Mesenteric fat pad (tissue), 1 donor: ENCODE data around the gene KNL1. TPM values are rescaled to one million over a fixed set of nuclear protein-coding genes. Genes with fewer than 3 reads are reported as not detected.
"Not testable (repeated sequence)": the region's sequence is repeated elsewhere in the genome, so short reads cannot be mapped to it uniquely, and the experiment has no call there.

ENCODE experiments used
- DNase-seq: peaks from one replicate; pipeline ENCODE4 v3.0.0-alpha.2; 2020; ENCODE audit warnings: low spot score
- long read RNA-seq: library from polyadenylated mRNA; unstranded; transcript quantifications from one replicate; pipeline ENCODE4 v2.0.0, GENCODE V29; 2020
- total RNA-seq: library from RNA; stranded (reverse); fragmentation: NEBNext Ultra II Directional; extraction: Animal tissue kit (Norgen Biotek cat#: 25700); gene quantifications from one replicate; pipeline ENCODE4 v1.2.1, GENCODE V29; 2021
- donor health status: DM: yes; HTN: yes; CAD: no.

Gene KNL1, protein sequence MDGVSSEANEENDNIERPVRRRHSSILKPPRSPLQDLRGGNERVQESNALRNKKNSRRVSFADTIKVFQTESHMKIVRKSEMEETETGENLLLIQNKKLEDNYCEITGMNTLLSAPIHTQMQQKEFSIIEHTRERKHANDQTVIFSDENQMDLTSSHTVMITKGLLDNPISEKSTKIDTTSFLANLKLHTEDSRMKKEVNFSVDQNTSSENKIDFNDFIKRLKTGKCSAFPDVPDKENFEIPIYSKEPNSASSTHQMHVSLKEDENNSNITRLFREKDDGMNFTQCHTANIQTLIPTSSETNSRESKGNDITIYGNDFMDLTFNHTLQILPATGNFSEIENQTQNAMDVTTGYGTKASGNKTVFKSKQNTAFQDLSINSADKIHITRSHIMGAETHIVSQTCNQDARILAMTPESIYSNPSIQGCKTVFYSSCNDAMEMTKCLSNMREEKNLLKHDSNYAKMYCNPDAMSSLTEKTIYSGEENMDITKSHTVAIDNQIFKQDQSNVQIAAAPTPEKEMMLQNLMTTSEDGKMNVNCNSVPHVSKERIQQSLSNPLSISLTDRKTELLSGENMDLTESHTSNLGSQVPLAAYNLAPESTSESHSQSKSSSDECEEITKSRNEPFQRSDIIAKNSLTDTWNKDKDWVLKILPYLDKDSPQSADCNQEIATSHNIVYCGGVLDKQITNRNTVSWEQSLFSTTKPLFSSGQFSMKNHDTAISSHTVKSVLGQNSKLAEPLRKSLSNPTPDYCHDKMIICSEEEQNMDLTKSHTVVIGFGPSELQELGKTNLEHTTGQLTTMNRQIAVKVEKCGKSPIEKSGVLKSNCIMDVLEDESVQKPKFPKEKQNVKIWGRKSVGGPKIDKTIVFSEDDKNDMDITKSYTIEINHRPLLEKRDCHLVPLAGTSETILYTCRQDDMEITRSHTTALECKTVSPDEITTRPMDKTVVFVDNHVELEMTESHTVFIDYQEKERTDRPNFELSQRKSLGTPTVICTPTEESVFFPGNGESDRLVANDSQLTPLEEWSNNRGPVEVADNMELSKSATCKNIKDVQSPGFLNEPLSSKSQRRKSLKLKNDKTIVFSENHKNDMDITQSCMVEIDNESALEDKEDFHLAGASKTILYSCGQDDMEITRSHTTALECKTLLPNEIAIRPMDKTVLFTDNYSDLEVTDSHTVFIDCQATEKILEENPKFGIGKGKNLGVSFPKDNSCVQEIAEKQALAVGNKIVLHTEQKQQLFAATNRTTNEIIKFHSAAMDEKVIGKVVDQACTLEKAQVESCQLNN (N-terminal part only)
- 0.35 TPM for total RNA-seq
- long read RNA-seq: 0 reads

GRCh38 chr15:40593588-40594428 lies at the start of gene KNL1:
KNL1 (plus strand) TSS chr15:40594249; CDS start chr15:40602932, 8,683 bp downstream.
- DNase-seq: peak; percentile 94

DNA sequence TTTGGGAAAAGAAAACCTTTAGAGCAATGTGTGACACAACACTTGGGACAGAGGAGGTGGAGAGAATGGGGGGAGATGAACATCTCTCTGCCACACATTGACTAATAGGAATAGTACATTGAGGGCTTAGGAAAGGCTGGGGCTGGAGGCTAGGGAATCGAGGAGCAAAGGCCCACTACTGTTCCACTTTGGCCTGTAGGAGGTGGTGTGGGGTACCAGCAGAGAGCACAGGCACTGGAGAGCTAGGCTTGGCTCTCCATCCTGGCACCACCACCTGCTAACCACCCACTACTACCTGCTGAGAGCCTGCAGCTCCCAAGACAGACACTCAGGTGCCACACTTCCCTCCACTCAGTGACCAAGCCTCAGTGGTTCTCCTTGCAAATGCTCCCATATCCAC lies 48.6 kb upstream of the KNL1 start:
- DNase-seq: no peak

DNA sequence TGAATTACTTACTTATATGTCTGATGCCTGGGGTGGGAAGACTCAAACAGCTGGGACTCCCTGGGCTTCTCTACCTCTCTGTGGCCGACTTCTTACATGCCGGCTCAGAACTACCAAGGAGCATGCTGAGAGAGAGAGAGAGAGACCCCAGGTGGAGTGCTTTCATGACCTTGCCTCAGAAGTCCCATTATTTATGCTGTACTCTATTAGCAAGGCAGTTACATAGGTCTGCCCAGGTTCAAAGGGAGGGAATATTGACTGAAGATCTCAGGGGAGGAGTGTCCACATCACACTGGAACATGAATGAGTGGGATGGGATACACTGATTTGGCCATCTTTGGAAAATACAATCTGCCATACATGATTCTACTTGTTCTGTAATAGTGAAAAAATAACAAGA lies 45.4 kb upstream of the KNL1 start:
- DNase-seq: no peak

GRCh38 chr15:40549894-40550293 lies 44.2 kb upstream of the KNL1 start:
- DNase-seq: no peak

DNA sequence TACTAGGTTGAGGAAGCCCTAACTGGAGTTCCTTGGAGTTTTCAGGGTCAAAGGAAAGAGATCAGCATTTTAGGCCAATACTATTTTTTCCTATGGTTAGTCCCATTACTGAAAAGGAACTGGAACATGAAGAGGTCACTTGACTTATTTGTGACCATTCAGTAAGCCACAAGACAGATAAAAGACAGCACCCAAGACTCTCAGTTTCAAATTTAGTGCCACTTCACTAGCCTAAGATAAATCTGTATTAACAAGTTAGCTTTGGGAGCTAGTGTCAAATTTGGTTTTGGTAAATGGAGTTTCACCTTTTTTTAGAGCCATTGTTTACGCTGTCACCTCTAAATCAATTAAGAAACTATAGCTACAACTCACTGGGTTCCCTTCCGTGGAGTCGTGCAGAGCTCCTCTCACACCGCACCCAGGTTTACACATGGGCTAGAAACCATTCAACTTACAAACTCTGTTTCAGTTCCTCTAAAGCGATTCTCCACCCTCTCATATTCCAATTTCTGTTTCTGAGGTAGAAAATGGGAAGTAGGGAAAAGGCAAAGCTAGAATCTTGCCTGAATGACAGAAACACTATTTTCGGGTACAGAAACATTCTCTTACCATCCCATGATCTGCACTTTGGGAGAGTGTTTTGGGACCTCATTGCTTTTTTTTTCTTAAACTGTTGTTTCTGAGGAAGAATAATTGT lies 43.6 kb upstream of the KNL1 start:
- no peak for DNase-seq

DNA sequence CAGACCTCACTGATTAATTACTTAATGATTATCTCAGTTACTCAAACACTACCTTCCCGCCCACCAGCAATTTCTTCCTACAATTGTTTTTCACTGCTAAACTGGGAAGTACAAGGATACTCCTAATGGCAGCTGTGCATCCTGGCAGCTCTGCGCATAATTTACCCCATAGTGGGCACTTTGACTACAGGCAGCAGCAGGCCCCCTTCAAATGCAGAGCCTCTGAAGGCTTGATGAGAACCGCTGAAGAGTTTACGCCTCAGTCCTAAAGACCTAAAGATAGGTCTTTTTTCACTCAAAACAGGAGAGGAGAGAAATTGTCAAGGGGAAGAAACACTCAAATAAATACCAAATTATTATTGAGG lies 39.9 kb upstream of the KNL1 start:
- DNase-seq: no peak

DNA sequence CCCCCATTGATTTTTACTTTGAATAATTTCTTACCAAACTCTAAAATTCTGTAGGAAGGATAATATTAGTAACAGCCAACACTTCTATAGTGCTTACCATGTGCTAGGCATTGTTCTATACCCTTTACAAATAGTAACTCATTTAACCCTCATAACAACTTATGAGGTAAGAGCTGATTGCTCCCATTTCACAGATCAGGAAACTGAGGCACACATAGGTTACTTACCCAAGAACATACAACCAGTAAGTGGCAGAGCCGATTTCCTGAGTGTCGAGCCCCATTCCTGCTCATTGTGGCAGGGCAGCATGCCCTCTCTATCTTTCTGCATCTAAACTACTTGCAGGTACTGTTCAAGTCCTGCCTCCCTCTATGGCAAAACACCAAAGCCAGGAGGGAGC lies 38.2 kb upstream of the KNL1 start:
- no peak for DNase-seq

- no peak for DNase-seq
Measured at GRCh38 chr15:40558952-40559742, 34.9 kb upstream of the KNL1 start.

DNA sequence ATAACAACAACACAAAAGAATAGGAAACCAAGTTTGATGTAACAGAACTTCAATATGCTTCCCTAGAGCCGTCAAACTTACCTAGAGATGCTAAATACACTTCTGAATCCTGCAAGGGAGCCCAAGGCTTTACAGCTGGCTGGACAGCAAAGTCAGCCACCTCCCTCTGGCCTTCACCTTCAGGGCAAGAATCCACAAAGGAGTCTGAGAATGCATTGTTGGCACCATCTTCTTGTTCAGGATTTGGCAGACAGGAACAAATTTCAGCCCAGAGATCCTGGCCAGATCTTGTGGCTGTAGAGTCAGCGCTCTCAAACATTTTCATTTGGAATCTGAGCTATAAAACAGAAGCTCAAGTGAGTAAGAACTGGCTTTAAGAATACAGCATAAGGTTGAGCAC lies 31.4 kb upstream of the KNL1 start:
- DNase-seq: no peak

DNA sequence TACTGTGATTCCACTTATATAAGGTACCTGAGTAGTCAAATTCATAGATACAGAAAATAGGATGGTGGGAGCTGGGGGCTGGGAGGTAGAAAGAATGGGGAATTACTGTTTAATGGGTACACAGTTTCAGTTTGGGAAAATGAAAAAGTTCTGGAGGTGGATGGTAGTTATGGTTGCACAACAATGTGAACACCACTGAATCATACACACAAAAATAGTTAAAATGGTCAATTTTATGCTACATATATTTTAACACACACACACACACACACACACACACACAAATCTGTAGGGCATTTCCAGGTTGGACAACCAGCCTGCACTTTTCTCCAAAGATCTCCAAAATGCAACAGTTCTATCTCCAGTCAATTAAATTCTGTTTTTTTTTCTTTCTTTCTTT lies 30.6 kb upstream of the KNL1 start:
- no peak for DNase-seq

- peak; percentile 97 for DNase-seq
Measured at GRCh38 chr15:40564591-40565332, 29.3 kb upstream of the KNL1 start, which contains the start of gene CCDC32. CCDC32 (minus strand) TSS chr15:40565042; CDS start chr15:40563015, 2,027 bp downstream.

GRCh38 chr15:40565333-40566238 lies 28.5 kb upstream of the KNL1 start:
- DNase-seq: no peak

DNA sequence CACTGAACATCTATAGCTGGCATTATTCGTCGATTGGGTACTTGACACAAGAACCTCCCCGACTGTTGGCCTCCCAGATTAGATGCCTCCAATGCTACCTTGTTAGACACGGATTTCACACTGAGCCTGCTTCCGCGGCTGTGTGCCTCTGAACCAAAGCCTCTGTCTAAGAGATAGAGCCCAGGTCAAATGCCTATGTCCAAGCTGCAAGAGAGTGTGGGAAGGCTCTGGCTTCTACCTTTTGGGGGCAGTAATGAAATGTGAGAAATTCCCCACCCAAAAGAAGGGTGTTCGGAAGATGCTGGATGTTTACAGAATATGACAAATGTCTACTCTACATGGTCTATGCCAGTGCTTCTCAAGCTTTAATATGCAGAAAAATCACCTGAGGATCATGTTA lies 26.9 kb upstream of the KNL1 start:
- no peak for DNase-seq

GRCh38 chr15:40569129-40569953 lies 24.7 kb upstream of the KNL1 start, which contains the start of gene RPUSD2:
RPUSD2 (plus strand) TSS chr15:40569299; CDS start chr15:40569338, 39 bp downstream.
- DNase-seq: peak; percentile 96

- no peak for DNase-seq
Measured at GRCh38 chr15:40575113-40575512, 18.9 kb upstream of the KNL1 start.

GRCh38 chr15:40576914-40577313 lies 17.1 kb upstream of the KNL1 start:
- DNase-seq: not testable (repeated sequence)
